CD4-positive, alpha-beta T cell (primary cell): ENCODE results near the gene ROR1. TPM values are rescaled to one million over a fixed set of nuclear protein-coding genes. Genes with fewer than 3 reads are reported as not detected.

Experiments used
- ATAC-seq: fragments of 200-7000 bp; cut with Tn5 transposase; one replicate; pipeline ENCODE4 v1.10.0; 2022; ENCODE audit warnings: mild to moderate bottlenecking; ENCODE audit not compliant: poor library complexity
- CTCF ChIA-PET: fragments of 350-600 bp; sonication (Branson Sonifier 250); formaldehyde crosslinking; loops from one replicate; lab custom pipeline; 2021; ENCODE audit warnings: antibody characterized with exemption, inconsistent platforms; lab: Charles Lee
- POLR2A ChIA-PET: fragments of 350-600 bp; sonication (Branson Sonifier 250); formaldehyde crosslinking; loops from one replicate; lab custom pipeline; 2021; ENCODE audit warnings: antibody characterized with exemption, inconsistent platforms; lab: Charles Lee
- DNase-seq, 14 experiments: peaks; one replicate each; pipeline ENCODE4 v3.0.0-alpha.2; 2013 to 2020; ENCODE audit warnings: mixed read lengths in 2 of 14
- H3K27ac ChIP-seq, 2 donors: one replicate each; pipeline versions ENCODE4 v1.5.1 to v1.7.0; 2013; ENCODE audit warnings: low read length in 2 of 2, low read depth in 1 of 2, mild to moderate bottlenecking in 1 of 2
- H3K27me3 ChIP-seq, 2 experiments: 1 replicate in 1 of 2; 2 replicates in 1 of 2; pipeline versions ENCODE4 v1.6.1 to v1.7.0; 2013; ENCODE audit warnings: low read length in 2 of 2, control low read depth in 1 of 2, mild to moderate bottlenecking in 1 of 2, moderate library complexity in 1 of 2; ENCODE audit not compliant: insufficient read depth in 2 of 2, control insufficient read depth in 1 of 2
- H3K36me3 ChIP-seq: one replicate; pipeline ENCODE4 v1.6.1; 2013; ENCODE audit warnings: low read length, control low read depth; ENCODE audit not compliant: insufficient read depth
- H3K4me1 ChIP-seq: one replicate; pipeline ENCODE4 v1.6.1; 2013; ENCODE audit warnings: low read length, control low read depth; ENCODE audit not compliant: insufficient read depth
- H3K4me3 ChIP-seq: one replicate; pipeline ENCODE4 v1.5.1; 2013; ENCODE audit warnings: mild to moderate bottlenecking, low read length, moderate library complexity
- H3K9me3 ChIP-seq, 2 experiments: 1 replicate in 1 of 2; 2 replicates in 1 of 2; pipeline versions ENCODE4 v1.6.1 to v1.7.0; 2013; ENCODE audit warnings: low read length in 2 of 2, mild to moderate bottlenecking in 2 of 2, control low read depth in 1 of 2, moderate library complexity in 1 of 2; ENCODE audit not compliant: control insufficient read depth in 1 of 2, insufficient read depth in 1 of 2
- H3K27ac Mint-ChIP-seq: one replicate; pipeline ENCODE4 v1.8.0; 2020; ENCODE audit warnings: mixed read lengths
- H3K27me3 Mint-ChIP-seq: one replicate; pipeline ENCODE4 v1.8.0; 2021; ENCODE audit warnings: mixed read lengths
- H3K36me3 Mint-ChIP-seq: one replicate; pipeline ENCODE4 v1.8.0; 2021; ENCODE audit warnings: low read depth, mixed read lengths
- H3K4me1 Mint-ChIP-seq: one replicate; pipeline ENCODE4 v1.8.0; 2021; ENCODE audit warnings: low read depth, mixed read lengths
- H3K4me3 Mint-ChIP-seq: one replicate; pipeline ENCODE4 v1.8.0; 2020; ENCODE audit warnings: mild to moderate bottlenecking, mixed read lengths
- H3K9me3 Mint-ChIP-seq: one replicate; pipeline ENCODE4 v1.8.0; 2020; ENCODE audit warnings: mixed read lengths
- CTCF ChIP-seq: fragments of 200-600 bp; IDR thresholded peaks from one replicate; pipeline ENCODE4 v1.8.0; 2022; ENCODE audit warnings: antibody characterized with exemption, mild to moderate bottlenecking
- intact Hi-C, 2 experiments: fragments of 100-400 bp; cut with DNase I in 1 of 2; cut with micrococcal nuclease in 1 of 2; formaldehyde crosslinking; loops; one replicate each; pipeline versions ENCODE4 v1.15.1 to v1.9.0; 2023 to 2025; cut with DNase I, micrococcal nuclease
- total RNA-seq, 174 experiments: library from RNA in 2 of 174; stranded (reverse) in 2 of 174; gene quantifications; one replicate each; pipeline ENCODE4 v1.2.3 and lab custom pipeline; 2021 to 2026

The ROR1 gene
- total RNA-seq, 2 experiments from 2014 or later: not detected

- Histone ChIP-seq H3K4me3 (no peak overlapping the region), H3K9me3 (no peaks in the 10 kb centered on the region), H3K27me3 (peaks cover 0 to 12% of the 10 kb centered on the region in 2 experiments), H3K36me3 (no peaks in the 10 kb centered on the region), H3K4me1 (no peaks in the 10 kb centered on the region), H3K27ac (no peak overlapping the region)
- peaks cover 22% of the 10 kb centered on the region for H3K27me3 Mint-ChIP-seq
- no peaks in the 10 kb centered on the region for H3K4me1 Mint-ChIP-seq
- no peak overlapping the region for H3K27ac Mint-ChIP-seq
- TF ChIP-seq CTCF: no peak
- no peak overlapping the region for H3K4me3 Mint-ChIP-seq
- ChIA-PET POLR2A (no interaction called here), CTCF (no interaction called here)
- H3K9me3 Mint-ChIP-seq: no peaks in the 10 kb centered on the region
- intact Hi-C loops: no loop called here
- no peak for ATAC-seq
- DNase-seq: no peak
- no peaks in the 10 kb centered on the region for H3K36me3 Mint-ChIP-seq
These were observed 454.5 kb downstream of the ROR1 start for GRCh38 chr1:64228167-64228957.

GRCh38 chr1:64229307-64229706 lies 455.5 kb downstream of the ROR1 start:
- CTCF ChIA-PET: no interaction called here
- POLR2A ChIA-PET: no interaction called here

More at GRCh38 chr1:64229307-64229706, 455.5 kb downstream of the ROR1 start:
- TF ChIP-seq CTCF: no peak
- H3K27ac Mint-ChIP-seq: no peak overlapping the region
- Histone ChIP-seq H3K9me3 (no peaks in the 10 kb centered on the region), H3K27me3 (peaks cover 0 to 12% of the 10 kb centered on the region in 2 experiments), H3K36me3 (no peaks in the 10 kb centered on the region), H3K27ac (no peak overlapping the region), H3K4me1 (no peaks in the 10 kb centered on the region), H3K4me3 (no peak overlapping the region)
- DNase-seq (no peak), ATAC-seq (no peak)
- no peaks in the 10 kb centered on the region for H3K9me3 Mint-ChIP-seq
- H3K36me3 Mint-ChIP-seq: no peaks in the 10 kb centered on the region
- H3K4me3 Mint-ChIP-seq: no peak overlapping the region
- intact Hi-C loops: no loop called here
- H3K27me3 Mint-ChIP-seq: peaks cover 29% of the 10 kb centered on the region
- H3K4me1 Mint-ChIP-seq: no peaks in the 10 kb centered on the region

Other genes starting within 250 kb of the ROR1 start
- 1 to 10 TPM; 5.4 to 5.6 TPM for gene PGM1, start 180.6 kb upstream of the ROR1 start, total RNA-seq